ENCODE data around the gene CLK4. TPM values are rescaled to one million over a fixed set of nuclear protein-coding genes. Genes with fewer than 3 reads are reported as not detected.

The CLK4 gene
- total RNA-seq, 1 donor from 2014 or later = 5.1 TPM

DNA sequence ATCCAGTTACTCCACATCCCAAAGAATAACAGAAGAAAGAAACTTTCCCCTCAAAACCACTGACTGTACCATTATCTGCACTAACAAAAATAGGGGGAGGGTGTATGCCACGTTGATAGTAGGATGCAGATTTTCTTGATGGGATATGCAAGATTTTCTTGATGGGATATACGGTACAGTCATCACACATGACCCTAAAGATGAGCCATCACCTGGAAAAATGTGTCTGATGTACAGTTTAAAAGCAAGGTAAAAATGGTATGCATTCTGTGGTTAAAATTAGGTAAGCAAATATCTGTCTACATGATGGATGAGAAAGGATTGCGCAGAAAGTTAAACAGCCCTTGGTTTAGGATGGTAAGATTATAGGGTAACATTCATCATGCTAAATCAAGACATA, 45.2 kb downstream of the CLK4 start:
- TF ChIP-seq, protein P1, sequence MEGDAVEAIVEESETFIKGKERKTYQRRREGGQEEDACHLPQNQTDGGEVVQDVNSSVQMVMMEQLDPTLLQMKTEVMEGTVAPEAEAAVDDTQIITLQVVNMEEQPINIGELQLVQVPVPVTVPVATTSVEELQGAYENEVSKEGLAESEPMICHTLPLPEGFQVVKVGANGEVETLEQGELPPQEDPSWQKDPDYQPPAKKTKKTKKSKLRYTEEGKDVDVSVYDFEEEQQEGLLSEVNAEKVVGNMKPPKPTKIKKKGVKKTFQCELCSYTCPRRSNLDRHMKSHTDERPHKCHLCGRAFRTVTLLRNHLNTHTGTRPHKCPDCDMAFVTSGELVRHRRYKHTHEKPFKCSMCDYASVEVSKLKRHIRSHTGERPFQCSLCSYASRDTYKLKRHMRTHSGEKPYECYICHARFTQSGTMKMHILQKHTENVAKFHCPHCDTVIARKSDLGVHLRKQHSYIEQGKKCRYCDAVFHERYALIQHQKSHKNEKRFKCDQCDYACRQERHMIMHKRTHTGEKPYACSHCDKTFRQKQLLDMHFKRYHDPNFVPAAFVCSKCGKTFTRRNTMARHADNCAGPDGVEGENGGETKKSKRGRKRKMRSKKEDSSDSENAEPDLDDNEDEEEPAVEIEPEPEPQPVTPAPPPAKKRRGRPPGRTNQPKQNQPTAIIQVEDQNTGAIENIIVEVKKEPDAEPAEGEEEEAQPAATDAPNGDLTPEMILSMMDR (conservative IDR thresholded peaks at IDR 0.05; ENCODE audit: low read depth, low read length) = no peak
- DNase-seq (ENCODE audit: low read depth) = no peak
- no peak overlapping the region for H3K4me3 ChIP-seq (ENCODE audit: low read depth, low read length)

DNA sequence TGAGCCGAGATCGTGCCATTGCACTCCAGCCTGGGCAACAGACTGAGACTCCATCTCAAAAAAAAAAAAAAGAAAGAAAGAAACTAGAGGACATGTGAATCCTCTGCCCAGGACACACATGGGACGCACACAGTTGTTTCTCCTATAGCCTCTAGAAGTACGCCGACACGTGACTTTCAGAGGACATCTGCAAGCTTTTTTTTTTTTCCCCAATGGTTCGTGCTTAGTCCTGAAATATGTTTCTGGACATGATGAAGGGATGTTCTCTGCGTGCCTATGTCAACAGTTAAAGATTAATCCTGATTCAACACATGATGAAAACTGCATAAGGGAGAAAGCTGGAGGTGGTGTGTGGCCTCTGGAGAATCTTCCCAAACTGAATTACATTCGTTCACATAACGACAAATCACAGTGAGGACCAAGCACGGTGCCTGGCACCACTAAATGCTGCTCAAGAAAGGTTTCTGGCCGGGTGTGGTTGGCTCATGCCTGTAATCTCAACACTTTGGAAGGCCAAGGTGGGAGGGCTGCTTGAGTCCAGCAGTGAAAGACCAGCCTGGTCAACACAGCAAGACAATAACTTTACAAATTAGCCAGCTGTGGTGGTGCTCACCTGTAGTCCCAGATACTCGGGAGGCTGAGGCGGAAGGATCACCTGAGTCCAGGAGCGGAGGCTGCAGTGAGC, 46.4 kb downstream of the CLK4 start:
- TF ChIP-seq, protein P1 (conservative IDR thresholded peaks at IDR 0.05; ENCODE audit: low read depth, low read length) = no peak
- DNase-seq (ENCODE audit: low read depth) = no peak
- no peak overlapping the region for H3K4me3 ChIP-seq (ENCODE audit: low read depth, low read length)

DNA sequence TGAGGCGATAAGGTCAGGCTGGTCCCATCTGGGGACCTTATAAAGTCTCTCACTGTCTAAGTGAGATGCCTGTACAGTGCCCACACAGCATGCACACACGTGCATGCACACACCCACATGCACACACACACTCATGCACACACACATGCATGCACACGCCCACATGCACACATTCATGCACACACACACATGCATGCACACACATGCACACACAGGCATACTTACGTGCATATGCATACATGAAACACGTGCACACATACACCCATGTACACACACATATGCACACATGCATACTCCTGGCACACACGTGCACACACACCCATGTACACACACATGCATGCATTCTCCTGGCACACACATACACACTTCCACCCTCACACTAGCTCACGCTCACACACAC, 48.9 kb downstream of the CLK4 start:
- TF ChIP-seq, protein P1 (conservative IDR thresholded peaks at IDR 0.05; ENCODE audit: low read depth, low read length) = no peak

DNA sequence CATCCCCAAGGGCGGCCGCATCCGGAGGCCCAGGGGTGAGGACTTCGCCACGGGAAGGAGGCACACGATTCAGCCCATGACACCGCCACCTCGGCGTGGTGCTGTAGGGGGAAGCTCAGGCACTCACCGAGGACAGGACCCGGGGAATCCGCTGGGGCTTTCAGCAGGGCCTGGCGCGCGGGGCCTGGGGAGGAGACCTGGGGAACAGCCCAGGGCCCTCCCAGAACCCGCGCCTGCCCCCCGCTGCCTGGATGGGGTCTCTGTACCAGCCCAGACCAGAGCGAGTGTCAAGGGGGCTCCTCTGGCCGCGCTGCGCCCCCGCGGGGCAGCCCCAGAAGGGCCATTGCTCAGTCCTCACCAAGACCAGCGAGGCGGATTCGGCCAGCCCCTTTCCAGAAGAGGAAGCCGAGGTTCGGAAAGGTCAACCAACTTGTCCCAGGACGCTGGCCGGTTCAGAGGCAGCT, 49.4 kb downstream of the CLK4 start:
- no peak for DNase-seq (ENCODE audit: low read depth)
- no peak overlapping the region for H3K4me3 ChIP-seq (ENCODE audit: low read depth, low read length)
- TF ChIP-seq, protein P1 (conservative IDR thresholded peaks at IDR 0.05; ENCODE audit: low read depth, low read length) = no peak

More for the DNA sequence above, 48.9 kb downstream of the CLK4 start:
- H3K4me3 ChIP-seq (ENCODE audit: low read depth, low read length) = no peak overlapping the region
- DNase-seq (ENCODE audit: low read depth) = no peak

DNA sequence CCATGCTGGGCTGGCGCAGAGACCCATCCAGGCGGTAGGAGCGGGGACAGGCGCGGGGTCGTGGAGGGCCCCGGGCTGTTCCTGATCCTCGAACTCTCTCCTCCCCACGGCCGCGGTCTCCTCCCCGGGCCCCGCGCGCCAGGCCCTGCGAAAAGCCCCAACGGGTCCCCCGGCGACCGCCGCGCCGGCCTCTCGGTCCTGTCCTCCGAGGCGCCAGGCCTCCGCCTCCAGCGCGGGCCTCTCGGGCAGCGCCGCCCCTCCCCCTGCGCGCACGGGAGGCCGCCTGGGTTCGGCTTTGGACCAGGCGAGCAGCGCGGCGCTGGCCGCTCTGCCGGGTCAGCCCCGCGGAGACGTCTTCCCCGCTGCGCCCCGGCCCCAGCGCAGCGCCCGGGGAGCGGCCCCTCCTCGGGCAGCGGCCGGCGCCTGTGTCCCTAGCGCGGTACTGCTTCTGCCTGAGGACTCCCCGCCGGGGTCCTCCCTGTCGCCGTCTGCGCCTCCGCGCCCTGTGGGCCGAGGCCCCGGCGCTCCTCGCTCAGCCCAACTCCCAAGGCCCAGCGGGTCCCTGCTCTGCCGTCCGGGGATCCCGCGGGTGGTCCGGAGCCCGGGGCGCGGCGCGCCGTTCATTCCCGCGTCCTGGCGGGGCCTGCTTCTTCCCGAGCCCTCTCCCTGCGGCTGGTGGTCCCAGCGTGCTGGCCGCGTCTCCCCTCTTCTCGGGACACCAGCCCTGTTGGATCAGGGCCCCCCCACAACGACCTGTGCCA, 50.1 kb downstream of the CLK4 start:
- TF ChIP-seq, protein P1 (conservative IDR thresholded peaks at IDR 0.05; ENCODE audit: low read depth, low read length) = no peak
- DNase-seq (ENCODE audit: low read depth) = no peak
- H3K4me3 ChIP-seq (ENCODE audit: low read depth, low read length) = no peak overlapping the region

DNA sequence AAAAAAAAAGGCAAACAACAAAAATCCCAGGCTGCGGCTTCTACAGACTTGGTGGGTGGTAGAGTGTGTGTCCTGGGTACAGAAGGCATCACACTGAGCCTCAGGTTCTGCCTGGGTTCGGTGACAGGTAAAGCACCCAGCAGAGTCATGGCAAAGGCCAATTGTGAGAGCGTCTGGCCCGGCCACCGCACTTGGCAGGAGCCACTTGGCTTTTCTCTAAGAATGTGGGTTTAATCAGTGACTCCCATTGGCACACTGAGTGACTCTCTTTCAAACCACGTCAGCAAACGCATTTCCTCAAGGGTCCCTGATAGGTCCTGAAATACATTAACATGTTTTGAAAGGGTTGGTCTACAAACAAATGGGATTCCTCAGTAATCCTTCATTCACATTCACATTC, 53.6 kb downstream of the CLK4 start:
- no peak overlapping the region for H3K4me3 ChIP-seq (ENCODE audit: low read depth, low read length)
- no peak for DNase-seq (ENCODE audit: low read depth)
- TF ChIP-seq, protein P1 (conservative IDR thresholded peaks at IDR 0.05; ENCODE audit: low read depth, low read length) = no peak
